Heart right ventricle (tissue), 16 donors: ENCODE measurements around the gene NEK10. TPM values are rescaled to one million over a fixed set of nuclear protein-coding genes. Genes with fewer than 3 reads are reported as not detected.
"Not testable (repeated sequence)": the region's sequence is repeated elsewhere in the genome, so short reads cannot be mapped to it uniquely, and the experiment has no call there.

Source experiments
- ATAC-seq, 8 donors: fragments of 200-7000 bp; cut with Tn5 transposase; one replicate each; pipeline ENCODE4 v1.9.1; 2020; ENCODE audit warnings: mild to moderate bottlenecking in 8 of 8, moderate library complexity in 8 of 8, moderate number of reproducible peaks in 1 of 8
- DNase-seq, 2 donors: peaks; one replicate each; pipeline ENCODE4 v3.0.0-alpha.2; 2020
- H3K27ac ChIP-seq, 10 donors: fragments of 200-600 bp; sonication (generic) in 2 of 10; one replicate each; pipeline versions ENCODE4 v1.5.0 to v1.8.0; 2020 to 2022; ENCODE audit warnings: mild to moderate bottlenecking in 3 of 10
- H3K27me3 ChIP-seq, 7 donors: fragments of 200-600 bp; one replicate each; pipeline ENCODE4 v1.8.0; 2021 to 2022; ENCODE audit warnings: mild to moderate bottlenecking in 2 of 7
- H3K36me3 ChIP-seq, 9 donors: fragments of 200-600 bp; sonication (generic) in 1 of 9; one replicate each; pipeline versions ENCODE4 v1.5.0 to v1.8.0; 2020 to 2022; ENCODE audit warnings: mild to moderate bottlenecking in 2 of 9
- H3K4me1 ChIP-seq, 9 donors: fragments of 200-600 bp; sonication (generic) in 1 of 9; one replicate each; pipeline versions ENCODE4 v1.5.0 to v1.8.0; 2020 to 2022; ENCODE audit warnings: mild to moderate bottlenecking in 4 of 9
- H3K4me3 ChIP-seq, 10 donors: fragments of 200-600 bp; sonication (generic) in 2 of 10; one replicate each; pipeline versions ENCODE4 v1.5.0 to v1.8.0; 2020 to 2022; ENCODE audit warnings: mild to moderate bottlenecking in 7 of 10, moderate library complexity in 2 of 10
- H3K9me3 ChIP-seq, 11 donors: fragments of 200-600 bp in 10 of 11; sonication (generic) in 2 of 11; one replicate each; pipeline versions ENCODE4 v1.5.0 to v1.8.0; 2013 to 2022; ENCODE audit warnings: mild to moderate bottlenecking in 2 of 11, control low read depth in 1 of 11, moderate library complexity in 1 of 11
- CTCF ChIP-seq, 9 donors: fragments of 200-600 bp; sonication (generic) in 2 of 9; IDR thresholded peaks; one replicate each; pipeline versions ENCODE4 v1.5.0 to v1.8.0; 2021 to 2022; ENCODE audit warnings: antibody characterized with exemption in 9 of 9, mild to moderate bottlenecking in 5 of 9, moderate library complexity in 1 of 9
- WGBS, 2 donors: extraction: QIAGEN DNeasy Blood & Tissue Kit; methylation state at CpG; one replicate each; pipeline ENCODE4 v1.1.7; 2013; ENCODE audit warnings: inconsistent platforms in 1 of 2; 5-methylcytosine and 5-hydroxymethylcytosine counted together
- intact Hi-C, 10 donors: fragments of 100-400 bp; cut with DNase I; formaldehyde crosslinking; loops; one replicate each; pipeline versions ENCODE4 v1.11.1 to v1.14.2; 2022
- polyA plus RNA-seq, 2 donors: library from polyadenylated mRNA; stranded (reverse); fragments of 200-250 nt; gene quantifications; one replicate each; pipeline ENCODE4 v1.2.3, GENCODE V29; 2013
- total RNA-seq, 10 donors: library from RNA; stranded (reverse); fragmentation: NEBNext Ultra II Directional in 3 of 10; extraction: Animal tissue kit (Norgen Biotek cat#: 25700) in 3 of 10; gene quantifications; one replicate each; pipeline versions ENCODE4 v1.2.1 to v1.2.4, GENCODE V29; 2021 to 2023
- donor health status: Arrhythmogenic right ventricular cardiomyopathy.
- donor health status: ischemic (EF 13 %, LVEDD 7.1; RV severe dilation, severe dysfunction).
- donor health status: healthy with polysubstance abuse.
- donor health status: DM: no; HTN: yes; CAD: no.
- donor health status: DM: no; HTN: no; CAD: no.
- donor health status: ischemic (EF 25% LVEDD 6.9; RV normal size, moderate dysfunction).
- donor health status: ischemic (EF 25% LVEDD 5.7; RV mildly dilated, moderate dysfunction).
- donor health status: healthy.
- donor health status: DM: yes; HTN: yes; CAD: no.
- donor health status: Ischemic cardiomyopathy.
- donor health status: ischemic (EF 35%, LVEDD 5.7; RV mildly dilated, moderate dysfunction).
- donor health status: nonischemic (EF 11% LVEDD 7.7; RV severe dilation, severe dysfunction).
- donor health status: DM: yes; HTN: yes; CAD: no.
- donor health status: PGD.
- donor health status: ischemic (EF 29% LVEDD 5.4; RV normal size, mild dysfunction).
- donor health status: nonischemic (EF 23%, LVEDD 6.1; RV moderate dilation, normal function).

The NEK10 gene
- total and polyA plus RNA-seq, 12 donors, result 0.36 to 17.5 (median 7.8) TPM

- H3K4me3 ChIP-seq, result no peak overlapping the region
- no peaks in the 10 kb centered on the region for H3K4me1 ChIP-seq
- ATAC-seq, result no peak
- H3K27me3 ChIP-seq, result no peaks in the 10 kb centered on the region
- H3K36me3 ChIP-seq, result no peaks in the 10 kb centered on the region
- WGBS, 2 donors, result 95% methylated on average over 2 of the region's 2 CpGs
- no peak for TF ChIP-seq CTCF (IDR thresholded peaks at IDR 0.05)
- H3K27ac ChIP-seq, result no peak overlapping the region
- DNase-seq, result no peak
- intact Hi-C loops, result no loop called here
- no peaks in the 10 kb centered on the region for H3K9me3 ChIP-seq
Observed at GRCh38 chr3:27287052-27287451, 82.1 kb downstream of the NEK10 start.

GRCh38 chr3:27286467-27286866, 82.7 kb downstream of the NEK10 start:
- H3K4me1 ChIP-seq, result not testable (repeated sequence)
- 90 to 93% methylated on average over 10 of the region's 10 CpGs for WGBS, 2 donors

GRCh38 chr3:27285668-27286067, 83.5 kb downstream of the NEK10 start:
- no peak overlapping the region for H3K4me3 ChIP-seq
- no peak for TF ChIP-seq CTCF (IDR thresholded peaks at IDR 0.05)
- no peak overlapping the region for H3K27ac ChIP-seq
- H3K36me3 ChIP-seq, result no peaks in the 10 kb centered on the region
- H3K9me3 ChIP-seq, result no peaks in the 10 kb centered on the region
- H3K27me3 ChIP-seq, result no peaks in the 10 kb centered on the region
- no peaks in the 10 kb centered on the region for H3K4me1 ChIP-seq
- ATAC-seq, result no peak
- DNase-seq, result no peak
- intact Hi-C loops, result no loop called here

More at GRCh38 chr3:27286467-27286866, 82.7 kb downstream of the NEK10 start:
- intact Hi-C loops, H3K27me3 ChIP-seq, H3K36me3 ChIP-seq, H3K9me3 ChIP-seq, H3K27ac ChIP-seq, ATAC-seq, DNase-seq, H3K4me3 ChIP-seq: not testable (repeated sequence)

- H3K36me3 ChIP-seq, result no peaks in the 10 kb centered on the region
- H3K27ac ChIP-seq, result no peak overlapping the region
- TF ChIP-seq CTCF (IDR thresholded peaks at IDR 0.05), result no peak
- intact Hi-C loops, result no loop called here
- H3K4me1 ChIP-seq, result peaks cover 0 to 10% (median 0%) of the 10 kb centered on the region in 9 donors
- no peak overlapping the region for H3K4me3 ChIP-seq
- no peaks in the 10 kb centered on the region for H3K9me3 ChIP-seq
- no peak for ATAC-seq
- WGBS, 2 donors, result 90 to 96% methylated on average over 2 of the region's 2 CpGs
- no peak for DNase-seq
- no peaks in the 10 kb centered on the region for H3K27me3 ChIP-seq
Observed at GRCh38 chr3:27281671-27282150, 87.5 kb downstream of the NEK10 start.

- peak in 8 of 9 donors; percentile 6 to 64 (median 48) for TF ChIP-seq CTCF (IDR thresholded peaks at IDR 0.05)
- Histone ChIP-seq H3K27ac (no peak overlapping the region), H3K4me1 (peaks cover 0 to 10% (median 0%) of the 10 kb centered on the region in 9 donors), H3K27me3 (no peaks in the 10 kb centered on the region), H3K9me3 (no peaks in the 10 kb centered on the region), H3K4me3 (no peak overlapping the region), H3K36me3 (no peaks in the 10 kb centered on the region)
- intact Hi-C loops, result loop anchor here in 6 of 10 donors (2.0 to 10.0 kb wide), 3 partner anchors 144 to 147 kb away; no protein-coding TSS in a partner anchor
- 59 to 62% methylated on average over 1 of the region's 1 CpG for WGBS, 2 donors
- DNase-seq (no peak), ATAC-seq (peak in 1 of 8 donors; percentile 58)
Observed at GRCh38 chr3:27279123-27279522, 90.1 kb downstream of the NEK10 start.
